CD4-positive, alpha-beta memory T cell (primary cell): ENCODE data around the gene KNCN. TPM values are rescaled to one million over a fixed set of nuclear protein-coding genes. Genes with fewer than 3 reads are reported as not detected.

Experiments
- CTCF ChIA-PET: fragments of 350-600 bp; sonication (Branson Sonifier 250); formaldehyde crosslinking; loops from one replicate; lab custom pipeline; 2021; ENCODE audit warnings: inconsistent platforms; ENCODE audit not compliant: partially characterized antibody; lab: Charles Lee
- POLR2A ChIA-PET: fragments of 350-600 bp; sonication (Branson Sonifier 250); formaldehyde crosslinking; loops from one replicate; lab custom pipeline; 2021; ENCODE audit not compliant: partially characterized antibody; lab: Charles Lee
- DNase-seq, 5 donors: peaks; one replicate each; pipeline versions ENCODE4 v3.0.0 to v3.0.0-alpha.2; 2020 to 2022; ENCODE audit warnings: mixed read lengths in 1 of 5
- H3K27ac ChIP-seq: one replicate; pipeline ENCODE4 v1.7.0; 2013; ENCODE audit warnings: low read depth, low read length
- H3K27me3 ChIP-seq: 2 replicates; pipeline ENCODE4 v1.7.0; 2013; ENCODE audit warnings: mild to moderate bottlenecking, low read length, moderate library complexity; ENCODE audit not compliant: insufficient read depth
- H3K36me3 ChIP-seq: 2 replicates; pipeline ENCODE4 v1.7.0; 2013; ENCODE audit warnings: mild to moderate bottlenecking, low read length, moderate library complexity; ENCODE audit not compliant: insufficient read depth
- H3K4me1 ChIP-seq: 2 replicates; pipeline ENCODE4 v1.7.0; 2013; ENCODE audit warnings: mild to moderate bottlenecking, low read length, moderate library complexity; ENCODE audit not compliant: insufficient read depth
- H3K4me3 ChIP-seq, 2 donors: one replicate each; pipeline ENCODE4 v1.7.0; 2013; ENCODE audit warnings: low read length in 2 of 2, mild to moderate bottlenecking in 1 of 2
- H3K9me3 ChIP-seq, 2 donors: one replicate each; pipeline ENCODE4 v1.7.0; 2013; ENCODE audit warnings: low read length in 2 of 2, control low read depth in 1 of 2; ENCODE audit not compliant: control insufficient read depth in 1 of 2
- H3K27ac Mint-ChIP-seq, 7 donors: one replicate each; pipeline ENCODE4 v1.8.0; 2020 to 2021; ENCODE audit warnings: mixed read lengths in 7 of 7, mild to moderate bottlenecking in 6 of 7, inconsistent platforms in 3 of 7, moderate library complexity in 3 of 7
- H3K27me3 Mint-ChIP-seq, 2 donors: one replicate each; pipeline ENCODE4 v1.8.0; 2020 to 2021; ENCODE audit warnings: mixed read lengths in 2 of 2
- H3K36me3 Mint-ChIP-seq, 2 donors: one replicate each; pipeline ENCODE4 v1.8.0; 2020 to 2021; ENCODE audit warnings: mixed read lengths in 2 of 2, inconsistent platforms in 1 of 2, mild to moderate bottlenecking in 1 of 2
- H3K4me1 Mint-ChIP-seq, 4 donors: one replicate each; pipeline ENCODE4 v1.8.0; 2020 to 2021; ENCODE audit warnings: mixed read lengths in 4 of 4, mild to moderate bottlenecking in 1 of 4
- H3K4me3 Mint-ChIP-seq, 8 donors: one replicate each; pipeline ENCODE4 v1.8.0; 2020 to 2021; ENCODE audit warnings: mixed read lengths in 8 of 8, mild to moderate bottlenecking in 7 of 8, moderate library complexity in 6 of 8, inconsistent platforms in 3 of 8
- H3K9me3 Mint-ChIP-seq, 8 donors: one replicate each; pipeline ENCODE4 v1.8.0; 2020 to 2021; ENCODE audit warnings: mixed read lengths in 8 of 8, mild to moderate bottlenecking in 5 of 8, inconsistent platforms in 3 of 8, moderate library complexity in 1 of 8
- intact Hi-C: fragments of 100-400 bp; cut with micrococcal nuclease; formaldehyde crosslinking; loops from one replicate; pipeline ENCODE4 v1.15.1; 2023
- polyA plus RNA-seq, 2 donors: library from polyadenylated mRNA; unstranded; fragments of 300-500 nt; fragmentation: Illumina TruSeq; gene quantifications; one replicate each; pipeline ENCODE4 v1.2.3, GENCODE V29; 2021
- total RNA-seq, 2 experiments: library from RNA; stranded (reverse); gene quantifications; one replicate each; pipeline ENCODE4 v1.2.3, GENCODE V29; 2021

The KNCN gene
- total and polyA plus RNA-seq, 4 experiments from 2014 or later = not detected

DNA sequence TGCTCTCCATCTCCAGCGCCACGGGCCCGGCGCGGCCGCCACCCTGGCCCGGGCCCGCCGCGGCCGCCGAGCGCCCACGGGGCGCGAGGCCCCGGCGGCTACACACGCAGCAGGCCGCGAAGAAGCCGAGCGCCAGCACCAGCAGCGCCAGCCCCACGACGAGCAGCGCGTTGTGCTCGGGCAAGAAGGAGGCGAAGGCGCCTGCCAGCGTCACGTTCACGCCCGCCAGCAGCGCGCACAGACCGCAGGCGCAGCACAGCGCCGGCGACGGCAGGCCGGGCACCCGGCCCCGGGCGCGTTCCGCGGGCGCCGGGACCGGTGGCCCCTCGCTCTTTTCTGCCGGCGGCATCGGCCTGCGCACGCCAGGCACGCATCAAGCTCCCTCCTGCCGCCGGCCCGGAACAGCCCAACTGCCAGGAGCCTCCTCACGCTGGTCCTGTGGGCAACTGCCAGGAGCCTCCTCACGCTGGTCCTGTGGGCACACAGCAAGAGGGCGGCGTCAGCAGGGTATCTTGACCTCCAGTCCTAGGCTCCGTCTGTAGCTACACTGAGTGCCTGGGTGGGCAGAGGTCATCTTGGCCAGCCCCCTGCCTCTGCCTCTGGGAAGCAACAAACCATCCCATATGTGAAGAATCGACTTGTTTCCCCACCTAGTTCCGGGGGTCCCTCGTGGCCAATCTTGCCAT lies 18.1 kb downstream of the KNCN start:
- H3K27me3 ChIP-seq = no peaks in the 10 kb centered on the region
- Mint-ChIP-seq H3K9me3 (no peaks in the 10 kb centered on the region), H3K27me3 (peaks cover 7 to 10% of the 10 kb centered on the region in 2 donors)

GRCh38 chr1:46532498-46533178 lies 18.8 kb downstream of the KNCN start:
- no peaks in the 10 kb centered on the region for H3K9me3 ChIP-seq
- Mint-ChIP-seq H3K9me3 (no peaks in the 10 kb centered on the region), H3K36me3 (no peaks in the 10 kb centered on the region), H3K4me1 (peaks cover 9 to 21% (median 11%) of the 10 kb centered on the region in 4 donors), H3K27ac (peak overlapping the region in 3 of 7 donors; percentile 27 to 66 (median 39)), H3K4me3 (peak overlapping the region in 7 of 8 donors; percentile 10 to 68 (median 41)), H3K27me3 (peaks cover 11 to 15% of the 10 kb centered on the region in 2 donors)
- no peak overlapping the region for H3K27ac ChIP-seq
- H3K27me3 ChIP-seq = no peaks in the 10 kb centered on the region
- peak; percentile 47 to 67 (median 63) for DNase-seq
- intact Hi-C loops = loop anchor here (2.0 to 10.0 kb wide), 2 partner anchors 16 to 72 kb away; partner anchors contain the start of gene MKNK1
- H3K4me3 ChIP-seq = no peak overlapping the region
- H3K4me1 ChIP-seq = peaks cover 6% of the 10 kb centered on the region
- CTCF ChIA-PET = interaction anchor here (0.6 to 2.1 kb wide), 18 partner anchors 10 to 847 kb away, joined by 3 to 19 read pairs (median 4); partner anchors contain the start of genes GPBP1L1 and MOB3C
- POLR2A ChIA-PET = interaction anchor here (1.4 to 1.7 kb wide), 5 partner anchors 72 to 192 kb away, joined by 4 to 11 read pairs (median 4); partner anchors contain the start of genes EFCAB14, MKNK1 and MOB3C
- H3K36me3 ChIP-seq = no peaks in the 10 kb centered on the region

More for the DNA sequence above, 18.1 kb downstream of the KNCN start:
- Histone ChIP-seq H3K27ac (no peak overlapping the region), H3K9me3 (no peaks in the 10 kb centered on the region), H3K4me3 (peak overlapping the region in 1 of 2 donors; percentile 48), H3K36me3 (no peaks in the 10 kb centered on the region), H3K4me1 (peaks cover 6% of the 10 kb centered on the region)
- intact Hi-C loops = loop anchor here (2.0 to 10.0 kb wide), 2 partner anchors 15 to 71 kb away; partner anchors contain the start of gene MKNK1
- Mint-ChIP-seq H3K27ac (peak overlapping the region in 6 of 7 donors; percentile 71 to 92 (median 86)), H3K4me3 (peak overlapping the region; percentile 81 to 93 (median 86)), H3K4me1 (peaks cover 6 to 16% (median 10%) of the 10 kb centered on the region in 4 donors), H3K36me3 (no peaks in the 10 kb centered on the region)
- peak; percentile 53 to 67 (median 58) for DNase-seq
- POLR2A ChIA-PET = interaction anchor here (0.9 to 1.7 kb wide), 6 partner anchors 15 to 192 kb away, joined by 3 to 11 read pairs (median 4); partner anchors contain the start of genes EFCAB14, MKNK1 and MOB3C
- CTCF ChIA-PET = interaction anchor here (0.6 to 2.4 kb wide), 20 partner anchors 7 to 847 kb away, joined by 3 to 19 read pairs (median 4); partner anchors contain the start of genes GPBP1L1 and MOB3C

- Histone ChIP-seq H3K4me1 (peaks cover 6% of the 10 kb centered on the region), H3K27me3 (no peaks in the 10 kb centered on the region), H3K36me3 (no peaks in the 10 kb centered on the region), H3K27ac (no peak overlapping the region), H3K4me3 (no peak overlapping the region), H3K9me3 (no peaks in the 10 kb centered on the region)
- intact Hi-C loops = loop anchor here (2.0 to 10.0 kb wide), 2 partner anchors 17 to 73 kb away; partner anchors contain the start of gene MKNK1
- peak overlapping the region in 3 of 8 donors; percentile 10 to 41 (median 17) for H3K4me3 Mint-ChIP-seq
- peaks cover 9 to 21% (median 11%) of the 10 kb centered on the region in 4 donors for H3K4me1 Mint-ChIP-seq
- POLR2A ChIA-PET = interaction anchor here (1.4 kb wide), 1 partner anchor 135 kb away, joined by 6 read pairs; no protein-coding TSS in a partner anchor
- no peaks in the 10 kb centered on the region for H3K36me3 Mint-ChIP-seq
- peaks cover 11 to 16% of the 10 kb centered on the region in 2 donors for H3K27me3 Mint-ChIP-seq
- no peaks in the 10 kb centered on the region for H3K9me3 Mint-ChIP-seq
- no peak for DNase-seq
- CTCF ChIA-PET = interaction anchor here (0.8 to 2.1 kb wide), 6 partner anchors 14 to 194 kb away, joined by 3 to 5 read pairs (median 4); no protein-coding TSS in a partner anchor
- H3K27ac Mint-ChIP-seq = peak overlapping the region in 1 of 7 donors; percentile 4
Observed at GRCh38 chr1:46532095-46532494, 19.4 kb downstream of the KNCN start.

GRCh38 chr1:46530791-46531409 lies 20.5 kb downstream of the KNCN start:
- H3K9me3 Mint-ChIP-seq = no peaks in the 10 kb centered on the region
- H3K36me3 Mint-ChIP-seq = no peaks in the 10 kb centered on the region
- H3K27me3 ChIP-seq = no peaks in the 10 kb centered on the region
- intact Hi-C loops = loop anchor here (10.0 kb wide), 1 partner anchor 74 kb away; the partner anchor contains the start of gene MKNK1
- H3K4me3 Mint-ChIP-seq = peak overlapping the region in 1 of 8 donors; percentile 54
- H3K4me1 Mint-ChIP-seq = peaks cover 9 to 21% (median 10%) of the 10 kb centered on the region in 4 donors
- H3K27ac ChIP-seq = no peak overlapping the region
- peaks cover 6% of the 10 kb centered on the region for H3K4me1 ChIP-seq
- H3K9me3 ChIP-seq = no peaks in the 10 kb centered on the region
- H3K27me3 Mint-ChIP-seq = peaks cover 13 to 15% of the 10 kb centered on the region in 2 donors
- no peak overlapping the region for H3K4me3 ChIP-seq
- no peaks in the 10 kb centered on the region for H3K36me3 ChIP-seq
- POLR2A ChIA-PET = no interaction called here
- H3K27ac Mint-ChIP-seq = peak overlapping the region in 1 of 7 donors; percentile 21
- DNase-seq = no peak
- CTCF ChIA-PET = interaction anchor here (2.0 to 5.5 kb wide), 2 partner anchors 18 to 122 kb away, joined by 11 to 39 read pairs; no protein-coding TSS in a partner anchor

DNA sequence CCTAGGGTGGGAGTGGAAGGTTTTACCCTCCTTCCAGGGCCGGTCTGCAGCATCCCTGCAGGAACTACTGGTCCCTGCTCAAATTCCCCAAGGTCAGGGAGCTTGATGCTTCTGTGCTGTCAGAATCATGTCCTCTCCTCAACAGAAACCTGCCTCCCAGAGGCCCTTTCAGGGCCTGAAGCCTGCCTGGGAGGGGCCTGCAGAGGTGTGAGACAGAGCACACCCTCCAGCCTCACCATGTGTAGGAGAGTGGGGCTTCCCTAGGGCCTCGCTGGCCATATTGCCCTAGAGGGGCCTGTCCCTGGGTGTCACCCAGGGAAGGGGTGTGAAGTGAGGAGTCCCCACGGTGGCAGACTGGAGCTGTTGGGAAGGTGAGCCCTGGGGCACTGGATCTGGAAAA lies 21.1 kb downstream of the KNCN start:
- Histone ChIP-seq H3K4me3 (no peak overlapping the region), H3K9me3 (no peaks in the 10 kb centered on the region), H3K27me3 (no peaks in the 10 kb centered on the region), H3K4me1 (peaks cover 6% of the 10 kb centered on the region), H3K36me3 (no peaks in the 10 kb centered on the region), H3K27ac (no peak overlapping the region)
- Mint-ChIP-seq H3K27ac (peak overlapping the region in 1 of 7 donors; percentile 21), H3K9me3 (no peaks in the 10 kb centered on the region), H3K4me3 (no peak overlapping the region), H3K27me3 (peaks cover 15 to 16% of the 10 kb centered on the region in 2 donors), H3K36me3 (no peaks in the 10 kb centered on the region), H3K4me1 (peaks cover 9 to 21% (median 10%) of the 10 kb centered on the region in 4 donors)
- POLR2A ChIA-PET = no interaction called here
- DNase-seq = no peak
- intact Hi-C loops = loop anchor here (10.0 kb wide), 1 partner anchor 74 kb away; the partner anchor contains the start of gene MKNK1
- CTCF ChIA-PET = interaction anchor here (1.3 to 5.5 kb wide), 6 partner anchors 17 to 195 kb away, joined by 5 to 67 read pairs (median 17); no protein-coding TSS in a partner anchor

- Mint-ChIP-seq H3K4me3 (peak overlapping the region in 2 of 8 donors; percentile 2 to 45), H3K27me3 (peaks cover 19 to 24% of the 10 kb centered on the region in 2 donors), H3K27ac (peak overlapping the region in 2 of 7 donors; percentile 8 to 61), H3K4me1 (peaks cover 5 to 21% (median 8%) of the 10 kb centered on the region in 4 donors), H3K9me3 (no peaks in the 10 kb centered on the region), H3K36me3 (no peaks in the 10 kb centered on the region)
- Histone ChIP-seq H3K27me3 (no peaks in the 10 kb centered on the region), H3K4me1 (peaks cover 6% of the 10 kb centered on the region), H3K4me3 (no peak overlapping the region), H3K36me3 (no peaks in the 10 kb centered on the region), H3K9me3 (no peaks in the 10 kb centered on the region), H3K27ac (no peak overlapping the region)
- ChIA-PET POLR2A (interaction anchor here (0.7 kb wide), 1 partner anchor 104 kb away, joined by 4 read pairs; no protein-coding TSS in a partner anchor), CTCF (interaction anchor here (0.7 to 5.5 kb wide), 18 partner anchors 8 to 198 kb away, joined by 3 to 67 read pairs (median 5); no protein-coding TSS in a partner anchor)
- intact Hi-C loops = no loop called here
- no peak for DNase-seq
Observed at GRCh38 chr1:46529031-46529630, 22.3 kb downstream of the KNCN start.
